Central memory CD8-positive, alpha-beta T cell (primary cell): ENCODE data around the gene KLF2.
"Not testable (repeated sequence)": the region's sequence is repeated elsewhere in the genome, so short reads cannot be mapped to it uniquely, and the experiment has no call there.

ENCODE experiments used
- ATAC-seq: fragments of 150-1000 bp; cut with Tn5 transposase; replicated peaks from 2 replicates; pipeline ENCODE4 v1.10.0; 2022; ENCODE audit warnings: mild to moderate bottlenecking, moderate FRiP score, moderate number of reproducible peaks; ENCODE audit not compliant: poor library complexity, severe bottlenecking; ENCODE audit errors: extremely low read depth
- DNase-seq, 2 donors: peaks; one replicate each; pipeline ENCODE4 v3.0.0; 2021; ENCODE audit warnings: low spot score in 2 of 2
- H3K27ac Mint-ChIP-seq: one replicate; pipeline ENCODE4 v1.8.0; 2022; ENCODE audit warnings: low read depth, mild to moderate bottlenecking, moderate library complexity, mixed read lengths
- H3K27me3 Mint-ChIP-seq: one replicate; pipeline ENCODE4 v1.8.0; 2022; ENCODE audit warnings: mixed read lengths
- H3K36me3 Mint-ChIP-seq: one replicate; pipeline ENCODE4 v1.8.0; 2022; ENCODE audit warnings: mild to moderate bottlenecking, moderate library complexity, mixed read lengths; ENCODE audit not compliant: insufficient read depth
- H3K4me1 Mint-ChIP-seq: one replicate; pipeline ENCODE4 v1.8.0; 2022; ENCODE audit warnings: mixed read lengths
- H3K4me3 Mint-ChIP-seq: one replicate; pipeline ENCODE4 v1.8.0; 2022; ENCODE audit warnings: mild to moderate bottlenecking, moderate library complexity, mixed read lengths
- H3K9me3 Mint-ChIP-seq: one replicate; pipeline ENCODE4 v1.8.0; 2022; ENCODE audit warnings: mixed read lengths

KLF2 gene

GRCh38 chr19:16324384-16325160 is at the start of gene KLF2:
TSS of gene KLF2 (plus strand) at chr19:16324826. CDS start at chr19:16324924, 98 bp downstream.
- Mint-ChIP-seq H3K27me3 (peaks cover 10% of the 10 kb centered on the region), H3K4me1 (peaks cover 51% of the 10 kb centered on the region), H3K27ac (peak within 1 kb of the TSS; percentile 100), H3K36me3 (peaks cover 59% of the 10 kb centered on the region), H3K9me3 (no peaks in the 10 kb centered on the region), H3K4me3 (peak within 1 kb of the TSS; percentile 99)
- ATAC-seq (peak; percentile 61), DNase-seq (peak; percentile 91 to 94)

- Mint-ChIP-seq H3K27me3 (no peaks in the 10 kb centered on the region), H3K9me3 (no peaks in the 10 kb centered on the region), H3K4me3 (no peak overlapping the region), H3K27ac (no peak overlapping the region), H3K4me1 (peaks cover 11% of the 10 kb centered on the region), H3K36me3 (no peaks in the 10 kb centered on the region)
- DNase-seq (no peak), ATAC-seq (no peak)
Measured at GRCh38 chr19:16280306-16280705, 44.3 kb upstream of the KLF2 start.

- DNase-seq (no peak), ATAC-seq (no peak)
- Mint-ChIP-seq H3K4me1 (peaks cover 11% of the 10 kb centered on the region), H3K27ac (no peak overlapping the region), H3K4me3 (no peak overlapping the region), H3K27me3 (peaks cover 6% of the 10 kb centered on the region), H3K36me3 (no peaks in the 10 kb centered on the region), H3K9me3 (no peaks in the 10 kb centered on the region)
Measured at GRCh38 chr19:16281743-16282142, 42.9 kb upstream of the KLF2 start.

GRCh38 chr19:16283210-16284061 is 41.2 kb upstream of the KLF2 start:
- ATAC-seq (peak; percentile 74), DNase-seq (no peak)
- Mint-ChIP-seq H3K9me3 (no peaks in the 10 kb centered on the region), H3K4me1 (peaks cover 11% of the 10 kb centered on the region), H3K4me3 (peak overlapping the region; percentile 19), H3K36me3 (no peaks in the 10 kb centered on the region), H3K27ac (peak overlapping the region; percentile 55), H3K27me3 (peaks cover 14% of the 10 kb centered on the region)

GRCh38 chr19:16284505-16284904 is 40.1 kb upstream of the KLF2 start:
- H3K4me1 Mint-ChIP-seq: peaks cover 11% of the 10 kb centered on the region
- ATAC-seq: no peak
- H3K36me3 Mint-ChIP-seq: no peaks in the 10 kb centered on the region
- no peak overlapping the region for H3K27ac Mint-ChIP-seq
- peak overlapping the region; percentile 21 for H3K4me3 Mint-ChIP-seq
- DNase-seq: no peak
- H3K27me3 Mint-ChIP-seq: peaks cover 14% of the 10 kb centered on the region
- H3K9me3 Mint-ChIP-seq: no peaks in the 10 kb centered on the region

- not testable (repeated sequence) for H3K27ac Mint-ChIP-seq, DNase-seq, ATAC-seq, H3K9me3 Mint-ChIP-seq, H3K36me3 Mint-ChIP-seq, H3K4me1 Mint-ChIP-seq, H3K4me3 Mint-ChIP-seq
- peaks cover 14% of the 10 kb centered on the region for H3K27me3 Mint-ChIP-seq
Measured at GRCh38 chr19:16285079-16285478, 39.5 kb upstream of the KLF2 start.

- no peak for ATAC-seq
- H3K9me3 Mint-ChIP-seq: no peaks in the 10 kb centered on the region
- H3K36me3 Mint-ChIP-seq: no peaks in the 10 kb centered on the region
- H3K27me3 Mint-ChIP-seq: peaks cover 14% of the 10 kb centered on the region
- no peak overlapping the region for H3K4me3 Mint-ChIP-seq
- peaks cover 7% of the 10 kb centered on the region for H3K4me1 Mint-ChIP-seq
- no peak for DNase-seq
- H3K27ac Mint-ChIP-seq: no peak overlapping the region
Measured at GRCh38 chr19:16285769-16286498, 38.7 kb upstream of the KLF2 start.

GRCh38 chr19:16288544-16288943 is 36.1 kb upstream of the KLF2 start:
- Mint-ChIP-seq H3K4me3 (no peak overlapping the region), H3K27me3 (peaks cover 14% of the 10 kb centered on the region), H3K4me1 (peaks cover under 1% of the 10 kb centered on the region), H3K36me3 (peaks cover 2% of the 10 kb centered on the region), H3K9me3 (no peaks in the 10 kb centered on the region), H3K27ac (no peak overlapping the region)
- ATAC-seq (no peak), DNase-seq (no peak)

- Mint-ChIP-seq H3K27ac (no peak overlapping the region), H3K9me3 (no peaks in the 10 kb centered on the region), H3K27me3 (peaks cover 14% of the 10 kb centered on the region), H3K4me3 (no peak overlapping the region), H3K36me3 (peaks cover 2% of the 10 kb centered on the region), H3K4me1 (no peaks in the 10 kb centered on the region)
- ATAC-seq: no peak
- no peak for DNase-seq
Measured at GRCh38 chr19:16289594-16289993, 35.0 kb upstream of the KLF2 start.

GRCh38 chr19:16290692-16291091 is 33.9 kb upstream of the KLF2 start:
- no peaks in the 10 kb centered on the region for H3K9me3 Mint-ChIP-seq
- H3K27ac Mint-ChIP-seq: peak overlapping the region; percentile 16
- no peak overlapping the region for H3K4me3 Mint-ChIP-seq
- no peaks in the 10 kb centered on the region for H3K4me1 Mint-ChIP-seq
- ATAC-seq (no peak), DNase-seq (no peak)
- H3K36me3 Mint-ChIP-seq: peaks cover 2% of the 10 kb centered on the region
- H3K27me3 Mint-ChIP-seq: peaks cover 14% of the 10 kb centered on the region

GRCh38 chr19:16293118-16294091 is 31.2 kb upstream of the KLF2 start:
- no peak for DNase-seq
- peaks cover 2% of the 10 kb centered on the region for H3K36me3 Mint-ChIP-seq
- peaks cover 8% of the 10 kb centered on the region for H3K4me1 Mint-ChIP-seq
- no peaks in the 10 kb centered on the region for H3K27me3 Mint-ChIP-seq
- H3K9me3 Mint-ChIP-seq: no peaks in the 10 kb centered on the region
- H3K27ac Mint-ChIP-seq: no peak overlapping the region
- no peak overlapping the region for H3K4me3 Mint-ChIP-seq
- ATAC-seq: no peak
